ENCODE measurements around the gene COMTD1.
A peak's percentile ranks its signal among the peaks of the same experiment; 100 is the strongest.

Gene COMTD1

DNA sequence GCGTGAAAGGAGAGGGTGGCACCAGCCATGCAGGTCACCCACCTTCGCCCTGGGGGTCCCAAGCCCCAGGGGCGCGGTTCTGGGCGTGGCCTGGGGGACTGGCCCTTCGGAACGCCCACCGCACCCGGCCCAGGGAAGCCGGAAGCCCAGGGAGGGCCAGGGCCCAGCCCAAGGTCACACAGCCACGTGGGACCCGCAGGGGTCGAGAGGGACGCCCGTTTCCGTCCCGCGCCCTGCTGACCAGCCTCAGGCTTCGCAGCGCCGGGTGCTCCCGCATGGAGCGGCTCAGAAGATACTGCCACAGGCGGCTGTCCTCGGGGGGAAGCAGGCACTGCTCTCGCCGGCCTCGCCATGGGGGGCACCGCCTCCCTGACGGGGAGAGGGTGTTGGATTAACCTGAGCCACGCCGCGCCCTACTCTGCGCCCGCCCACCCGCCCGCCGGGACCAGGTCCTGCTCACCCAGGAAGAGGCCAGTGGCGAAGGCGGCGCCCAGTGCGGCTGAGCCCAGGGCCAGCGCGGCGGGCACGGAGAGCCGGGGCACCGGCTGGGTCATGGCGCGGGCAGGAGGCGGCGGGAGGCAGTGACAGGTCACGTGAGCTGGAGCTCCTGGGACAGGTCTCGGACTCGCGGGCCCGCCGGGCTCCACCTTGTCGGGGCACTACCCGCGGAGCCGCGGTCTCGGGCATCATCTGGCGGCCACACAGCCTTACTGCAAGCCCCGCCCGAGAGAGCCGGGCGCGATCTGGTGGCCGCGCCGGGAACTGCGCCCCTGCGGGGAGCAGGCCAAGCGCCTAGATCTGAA, at the start of gene COMTD1:
COMTD1 (minus strand) TSS at position 583 of the 803 bp plus-strand sequence; CDS start at position 554, 29 bp downstream.
- peak; percentile 40 to 89 for DNase-seq

DNA sequence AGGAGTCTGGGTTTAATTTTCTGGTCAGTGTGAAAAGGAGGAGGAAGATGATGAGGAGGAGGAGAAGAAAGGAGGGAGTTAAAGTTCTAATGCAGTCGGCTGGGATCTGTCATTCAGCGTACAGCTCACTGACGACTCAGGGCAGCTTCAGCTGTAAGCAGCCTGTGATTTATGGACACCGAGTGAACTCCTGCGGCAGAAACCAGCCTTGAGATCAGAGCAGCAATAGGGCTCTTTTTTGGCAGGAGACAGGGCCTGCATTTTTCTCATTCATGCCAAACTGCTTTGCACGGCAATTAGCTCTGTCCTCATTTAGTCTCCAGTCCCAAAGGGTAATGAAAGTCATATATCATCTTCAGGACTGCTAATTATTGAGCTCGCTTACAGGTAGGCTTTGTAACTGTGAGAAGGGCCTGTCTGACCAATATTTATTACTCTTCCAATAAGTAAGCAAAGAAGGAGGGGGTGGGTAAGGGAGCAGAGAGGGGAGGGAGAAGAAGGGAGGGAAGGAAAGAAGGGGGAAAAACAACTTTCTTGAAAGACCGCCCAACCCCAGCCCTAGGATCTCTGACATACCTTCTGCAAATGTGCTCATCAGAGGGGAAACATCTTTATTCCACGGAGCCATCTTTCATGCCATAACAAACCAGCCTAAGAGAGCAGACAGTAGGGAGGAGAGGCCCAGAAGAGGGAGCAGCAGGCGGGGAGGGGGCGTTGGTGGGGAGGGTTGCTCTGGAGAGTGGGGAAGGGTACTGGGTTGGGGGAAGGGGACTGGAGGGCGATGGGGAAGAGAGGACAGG, 48.1 kb upstream of the COMTD1 start:
- peak; percentile 50 to 81 for DNase-seq

DNA sequence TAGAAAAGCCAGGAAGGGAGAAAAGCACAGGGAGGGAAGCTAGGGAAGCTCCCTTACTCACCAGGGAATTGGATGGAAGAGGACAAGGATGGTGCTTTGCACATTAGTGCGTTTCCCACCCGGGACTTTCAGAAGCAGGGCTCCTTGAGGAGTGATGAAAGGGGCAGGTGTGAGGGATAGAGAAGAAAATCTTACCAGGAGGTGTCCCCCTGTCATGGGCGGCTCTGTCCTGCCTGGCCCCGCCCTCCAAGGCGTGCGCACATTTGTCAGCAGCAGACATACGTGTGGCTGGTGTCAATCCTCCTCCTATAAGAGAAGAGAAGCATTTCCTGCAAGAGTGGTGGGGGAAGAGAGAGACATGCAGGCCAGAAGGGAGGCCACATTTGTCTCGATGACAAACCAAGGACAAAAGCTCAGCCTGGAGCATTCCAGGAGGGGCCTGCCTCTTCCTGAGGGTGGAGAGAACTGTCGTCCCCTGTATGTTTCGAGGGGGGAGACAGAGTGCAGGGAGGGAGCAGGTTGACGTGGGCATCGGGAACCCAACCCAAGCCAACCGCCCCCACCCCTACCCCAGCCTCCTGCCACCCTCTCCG, 47.4 kb upstream of the COMTD1 start:
- no peak for DNase-seq

DNA sequence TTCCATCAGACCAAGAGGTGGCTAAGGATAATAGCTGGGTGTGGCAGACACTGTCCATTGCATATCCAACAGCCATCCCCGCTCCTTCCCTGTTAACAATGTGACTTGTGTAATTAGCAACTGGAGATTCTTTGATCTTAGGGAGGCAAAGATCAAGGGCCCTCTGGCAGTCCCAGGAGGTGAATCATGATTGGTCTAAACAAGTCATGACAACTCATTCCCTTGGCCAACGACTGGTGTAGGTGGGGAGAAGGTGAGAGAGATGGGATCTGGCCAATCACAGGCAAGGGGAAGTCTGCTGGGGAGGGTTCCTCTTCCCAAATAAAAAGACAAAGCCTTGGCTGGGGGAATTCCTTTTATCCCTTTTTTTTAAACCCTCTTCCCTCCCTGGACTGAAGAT, 46.2 kb upstream of the COMTD1 start:
- no peak for DNase-seq

DNA sequence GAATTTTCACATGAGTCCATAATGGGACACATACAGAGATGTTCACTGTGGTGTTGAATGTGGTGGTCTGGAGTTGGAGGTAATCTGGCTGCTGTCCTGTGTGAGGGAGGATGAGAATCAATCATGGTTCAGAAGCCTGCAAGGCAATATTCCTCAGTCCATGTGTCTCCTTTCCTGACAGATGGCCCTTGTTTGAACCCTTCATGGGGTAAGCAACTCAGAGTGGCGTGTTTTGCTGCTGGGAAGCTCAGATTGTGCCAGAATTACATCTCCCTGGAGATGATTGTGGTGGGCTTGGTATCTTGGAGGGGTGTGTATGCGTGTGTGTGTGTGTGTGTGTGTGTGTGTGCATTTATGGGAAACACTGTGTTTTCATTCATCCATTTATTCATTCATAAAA, 44.5 kb upstream of the COMTD1 start:
- DNase-seq: peak in 1 of 2 experiments; percentile 1

GRCh38 chr10:75276069-75276872, 40.5 kb upstream of the COMTD1 start:
- DNase-seq: no peak

- no peak for DNase-seq
These were observed 37.1 kb upstream of the COMTD1 start for GRCh38 chr10:75272896-75273295.

- DNase-seq: no peak
These were observed 36.3 kb upstream of the COMTD1 start for GRCh38 chr10:75272094-75272493.

DNA sequence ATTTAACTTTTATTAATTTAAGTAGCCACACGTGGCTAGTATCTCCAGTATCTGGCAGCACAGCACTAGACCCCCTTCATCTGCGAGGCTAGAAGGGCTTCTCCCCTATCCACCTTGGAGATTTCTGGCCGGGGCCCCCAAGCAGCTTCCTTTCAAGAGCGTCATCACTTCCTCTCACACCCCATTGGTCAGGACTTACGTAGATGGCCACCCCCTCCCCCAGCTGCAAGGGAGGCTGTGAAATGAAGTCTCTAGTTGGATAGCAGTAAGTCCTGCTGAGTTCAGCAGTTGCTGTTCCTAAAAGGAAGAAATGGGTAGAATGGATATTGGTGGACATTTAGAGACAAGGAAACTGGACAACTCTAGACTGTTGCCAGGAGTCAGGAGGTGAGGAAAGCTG, 33.8 kb upstream of the COMTD1 start:
- no peak for DNase-seq

DNA sequence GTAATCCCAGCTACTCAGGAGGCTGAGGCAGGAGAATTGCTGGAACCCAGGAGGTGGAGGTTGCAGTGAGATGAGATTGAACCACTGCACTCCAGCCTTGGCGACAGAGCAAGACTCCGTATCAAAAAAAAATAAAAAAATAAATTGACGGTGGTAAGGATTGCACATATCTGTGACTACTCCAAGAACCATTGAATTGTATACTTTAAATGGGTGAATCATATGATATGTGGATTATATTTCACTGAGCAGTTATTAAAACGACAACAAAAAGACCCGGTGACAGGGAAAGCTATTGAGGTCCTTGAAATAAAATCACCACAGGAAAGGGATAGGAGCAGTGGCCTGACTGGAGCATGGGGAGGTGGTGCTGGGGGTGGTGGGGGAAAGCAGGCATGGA, 31.2 kb upstream of the COMTD1 start:
- no peak for DNase-seq

DNA sequence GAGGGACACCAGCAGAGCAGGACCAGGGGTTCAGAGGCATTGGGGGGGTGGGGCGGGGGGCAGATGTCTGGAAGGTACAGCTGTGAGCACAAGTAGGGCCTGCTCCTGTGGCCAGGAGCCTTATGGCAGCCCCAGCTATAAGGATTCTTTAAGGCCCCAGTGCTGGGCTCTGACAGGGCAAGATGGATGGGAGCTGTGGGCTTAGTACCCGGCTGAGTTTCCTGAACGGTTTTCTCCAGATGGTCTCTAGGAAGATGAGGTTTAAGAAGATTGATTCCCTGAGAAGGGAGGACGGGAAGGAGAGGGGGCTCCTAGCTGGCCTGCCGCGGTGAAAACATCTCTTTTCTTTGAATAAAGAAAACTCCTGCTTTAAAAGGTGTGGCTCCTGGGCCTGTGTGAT, 30.1 kb upstream of the COMTD1 start:
- no peak for DNase-seq

DNA sequence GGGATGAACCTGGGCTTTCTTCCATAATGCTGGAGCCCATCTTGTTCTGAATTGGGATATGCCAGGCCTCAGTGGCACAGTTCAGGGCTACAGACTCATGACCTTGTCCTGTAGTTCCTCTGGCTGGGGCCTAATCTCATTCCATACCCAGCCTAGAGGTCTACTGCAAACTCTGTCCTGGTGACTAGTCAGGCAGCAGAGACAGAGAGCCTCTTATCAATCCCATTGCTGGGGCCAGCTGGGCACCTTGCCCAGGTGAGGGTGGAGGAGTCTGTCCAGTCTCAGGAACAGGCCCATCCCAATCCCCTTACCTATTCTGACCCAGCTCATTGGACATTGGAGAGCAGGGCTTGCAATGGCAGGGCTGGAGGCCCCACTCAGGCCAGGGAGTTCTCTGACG, 28.0 kb upstream of the COMTD1 start:
- no peak for DNase-seq

- DNase-seq: no peak
These were observed 26.3 kb upstream of the COMTD1 start for GRCh38 chr10:75261813-75262705.

- DNase-seq: no peak
These were observed 25.2 kb upstream of the COMTD1 start for GRCh38 chr10:75260990-75261389.

GRCh38 chr10:75254739-75255138, 19.0 kb upstream of the COMTD1 start:
- no peak for DNase-seq

GRCh38 chr10:75253281-75254220, 17.8 kb upstream of the COMTD1 start:
- no peak for DNase-seq

DNA sequence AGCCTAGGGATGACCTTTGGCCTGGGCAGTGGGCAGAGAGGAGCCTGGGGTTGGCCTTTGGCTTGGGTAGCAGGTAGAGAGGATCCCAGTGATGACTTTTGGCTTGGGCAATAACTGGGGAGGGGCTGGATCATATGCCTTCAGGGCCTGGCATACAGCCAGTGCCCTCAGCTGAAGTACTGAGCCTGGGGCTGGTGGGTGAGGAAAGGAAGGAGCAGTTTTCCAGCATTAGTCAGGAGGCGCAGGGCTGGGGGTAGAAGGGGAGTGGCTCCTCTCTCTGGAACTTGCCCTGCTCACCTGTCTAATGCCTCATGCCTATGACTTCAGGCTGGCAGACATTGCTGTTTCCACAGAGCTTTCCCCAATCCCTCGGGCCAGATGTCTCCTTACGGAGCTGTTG, 15.2 kb upstream of the COMTD1 start:
- DNase-seq: no peak

- DNase-seq: peak; percentile 22 to 71
These were observed 12.0 kb upstream of the COMTD1 start for GRCh38 chr10:75247797-75248196.

GRCh38 chr10:75246506-75246905, 10.7 kb upstream of the COMTD1 start:
- DNase-seq: no peak
